Upper lobe of right lung (tissue), 1 donor: ENCODE results near the gene PLEKHA7. TPM values are rescaled to one million over a fixed set of nuclear protein-coding genes. Genes with fewer than 3 reads are reported as not detected.

ENCODE experiments used
- ATAC-seq: fragments of 200-7000 bp; cut with Tn5 transposase; one replicate; pipeline ENCODE4 v1.9.1; 2020; ENCODE audit warnings: mild to moderate bottlenecking, moderate library complexity
- DNase-seq: peaks from one replicate; pipeline ENCODE4 v3.0.0-alpha.2; 2020
- H3K27ac ChIP-seq: fragments of 200-600 bp; one replicate; pipeline ENCODE4 v1.8.0; 2022
- H3K27me3 ChIP-seq: fragments of 200-600 bp; one replicate; pipeline ENCODE4 v1.8.0; 2022; ENCODE audit warnings: mild to moderate bottlenecking
- H3K36me3 ChIP-seq: fragments of 200-600 bp; one replicate; pipeline ENCODE4 v1.8.0; 2022
- H3K4me1 ChIP-seq: fragments of 200-600 bp; one replicate; pipeline ENCODE4 v1.8.0; 2022
- H3K4me3 ChIP-seq: fragments of 200-600 bp; one replicate; pipeline ENCODE4 v1.8.0; 2022; ENCODE audit warnings: mild to moderate bottlenecking
- H3K9me3 ChIP-seq: fragments of 200-600 bp; one replicate; pipeline ENCODE4 v1.8.0; 2022
- CTCF ChIP-seq: fragments of 200-600 bp; IDR thresholded peaks from one replicate; pipeline ENCODE4 v1.8.0; 2022; ENCODE audit warnings: antibody characterized with exemption
- intact Hi-C: fragments of 100-400 bp; cut with DNase I; formaldehyde crosslinking; loops from one replicate; pipeline ENCODE4 v1.11.0; 2022
- total RNA-seq: library from RNA; stranded (reverse); fragmentation: NEBNext Ultra II Directional; extraction: Animal tissue kit (Norgen Biotek cat#: 25700); gene quantifications from one replicate; pipeline ENCODE4 v1.2.1, GENCODE V29; 2021
- donor health status: DM: no; HTN: yes; CAD: no; lungs with severe emphysema.

PLEKHA7 gene
- total RNA-seq, 1 donor from 2014 or later, result 43.6 TPM

GRCh38 chr11:16985297-16985696, 28.9 kb downstream of the PLEKHA7 start:
- H3K36me3 ChIP-seq, result no peaks in the 10 kb centered on the region
- intact Hi-C loops, result no loop called here
- no peak for ATAC-seq
- no peak for TF ChIP-seq CTCF
- no peaks in the 10 kb centered on the region for H3K27me3 ChIP-seq
- no peak overlapping the region for H3K4me3 ChIP-seq
- DNase-seq, result no peak
- H3K4me1 ChIP-seq, result peaks cover 26% of the 10 kb centered on the region
- no peaks in the 10 kb centered on the region for H3K9me3 ChIP-seq
- peak overlapping the region; percentile 17 for H3K27ac ChIP-seq

- no peak for TF ChIP-seq CTCF
- Histone ChIP-seq H3K27ac (no peak overlapping the region), H3K27me3 (no peaks in the 10 kb centered on the region), H3K4me1 (peaks cover 26% of the 10 kb centered on the region), H3K36me3 (no peaks in the 10 kb centered on the region), H3K4me3 (no peak overlapping the region), H3K9me3 (no peaks in the 10 kb centered on the region)
- ATAC-seq, result no peak
- intact Hi-C loops, result no loop called here
- no peak for DNase-seq
Measured at GRCh38 chr11:16984229-16984628, 30.0 kb downstream of the PLEKHA7 start.

GRCh38 chr11:16982809-16983208, 31.4 kb downstream of the PLEKHA7 start:
- DNase-seq (no peak), ATAC-seq (no peak)
- Histone ChIP-seq H3K4me3 (no peak overlapping the region), H3K36me3 (no peaks in the 10 kb centered on the region), H3K4me1 (peaks cover 31% of the 10 kb centered on the region), H3K27ac (no peak overlapping the region), H3K9me3 (no peaks in the 10 kb centered on the region), H3K27me3 (no peaks in the 10 kb centered on the region)
- intact Hi-C loops, result no loop called here
- TF ChIP-seq CTCF, result no peak

GRCh38 chr11:16982256-16982671, 31.9 kb downstream of the PLEKHA7 start:
- H3K27ac ChIP-seq, result peak overlapping the region; percentile 70
- intact Hi-C loops, result no loop called here
- ATAC-seq (peak; percentile 48), DNase-seq (no peak)
- TF ChIP-seq CTCF, result no peak
- H3K4me1 ChIP-seq, result peaks cover 28% of the 10 kb centered on the region
- no peaks in the 10 kb centered on the region for H3K9me3 ChIP-seq
- H3K4me3 ChIP-seq, result no peak overlapping the region
- H3K36me3 ChIP-seq, result no peaks in the 10 kb centered on the region
- H3K27me3 ChIP-seq, result no peaks in the 10 kb centered on the region

DNA sequence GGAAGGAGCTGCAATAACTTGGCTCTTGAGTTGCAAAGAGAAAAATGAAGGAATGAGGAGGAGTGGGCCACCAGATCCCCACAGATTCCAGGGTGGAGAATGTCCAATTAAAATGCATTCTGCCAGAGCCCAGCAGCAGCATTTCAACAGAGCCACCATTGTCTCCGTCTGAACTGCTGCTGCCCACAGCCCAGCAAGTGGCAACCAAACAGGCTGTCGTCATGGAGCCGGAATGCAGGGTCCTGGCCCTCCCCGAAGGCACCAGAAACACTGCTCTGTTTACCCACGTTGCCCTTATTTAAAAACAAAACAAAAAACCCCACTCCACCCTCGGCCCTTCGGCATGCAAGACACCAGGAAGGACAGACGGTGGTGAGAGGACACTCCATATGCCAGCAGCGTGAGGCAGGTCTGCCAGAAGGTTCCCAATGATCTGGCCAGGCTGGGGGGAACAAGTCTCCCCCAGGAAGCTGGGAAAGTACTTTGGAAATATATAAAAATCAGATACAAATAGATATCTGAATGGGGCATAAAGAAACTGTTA, 32.5 kb downstream of the PLEKHA7 start:
- peaks cover 24% of the 10 kb centered on the region for H3K4me1 ChIP-seq
- H3K9me3 ChIP-seq, result no peaks in the 10 kb centered on the region
- no peaks in the 10 kb centered on the region for H3K27me3 ChIP-seq
- H3K4me3 ChIP-seq, result no peak overlapping the region
- no peak for DNase-seq
- H3K27ac ChIP-seq, result peak overlapping the region; percentile 70
- no peak for TF ChIP-seq CTCF
- H3K36me3 ChIP-seq, result no peaks in the 10 kb centered on the region
- peak; percentile 49 for ATAC-seq
- intact Hi-C loops, result no loop called here
